ENCODE measurements around the gene RGPD6.
"Not testable (repeated sequence)": the region's sequence is repeated elsewhere in the genome, so short reads cannot be mapped to it uniquely, and the experiment has no call there.

Gene RGPD6

DNA sequence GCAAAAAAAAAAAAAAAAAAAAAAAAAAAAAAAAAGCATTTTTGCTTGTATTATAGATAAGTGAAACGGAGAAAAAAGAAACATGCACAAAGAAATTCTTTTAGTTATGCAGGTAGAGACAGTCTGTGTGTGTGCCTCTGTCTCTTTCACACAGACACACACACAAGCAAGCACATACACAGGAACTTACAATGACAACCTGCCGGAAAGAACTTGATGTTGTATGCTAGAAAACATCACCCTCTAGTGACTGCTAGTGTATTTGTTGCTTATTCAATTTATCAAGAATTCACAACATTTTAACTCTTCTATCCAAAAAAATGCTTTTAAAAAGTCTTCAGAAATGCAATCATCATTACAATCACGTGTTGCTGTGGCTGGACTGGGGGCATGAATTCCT, 95.8 kb downstream of the RGPD6 start:
- not testable (repeated sequence) for DNase-seq (ENCODE audit: low spot score)

DNA sequence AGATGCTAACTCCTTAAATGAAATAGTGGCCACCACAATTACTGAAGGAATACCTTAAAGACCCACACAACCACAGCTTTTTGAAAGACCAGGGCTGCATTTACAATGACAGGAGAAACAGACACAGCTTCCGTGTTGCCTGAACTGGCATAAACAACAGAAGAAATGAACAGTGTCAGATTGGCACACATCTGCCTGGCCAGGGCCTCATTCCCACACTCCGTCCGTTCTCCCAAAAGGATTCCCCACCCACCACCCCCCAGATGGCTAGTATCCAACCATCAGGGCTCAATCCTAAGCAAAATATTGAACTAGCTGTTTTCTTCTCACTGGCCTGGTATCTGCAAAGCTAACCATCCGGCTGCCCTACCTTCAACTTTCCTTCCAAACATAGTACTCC, 96.9 kb downstream of the RGPD6 start:
- not testable (repeated sequence) for DNase-seq (ENCODE audit: low spot score)

DNA sequence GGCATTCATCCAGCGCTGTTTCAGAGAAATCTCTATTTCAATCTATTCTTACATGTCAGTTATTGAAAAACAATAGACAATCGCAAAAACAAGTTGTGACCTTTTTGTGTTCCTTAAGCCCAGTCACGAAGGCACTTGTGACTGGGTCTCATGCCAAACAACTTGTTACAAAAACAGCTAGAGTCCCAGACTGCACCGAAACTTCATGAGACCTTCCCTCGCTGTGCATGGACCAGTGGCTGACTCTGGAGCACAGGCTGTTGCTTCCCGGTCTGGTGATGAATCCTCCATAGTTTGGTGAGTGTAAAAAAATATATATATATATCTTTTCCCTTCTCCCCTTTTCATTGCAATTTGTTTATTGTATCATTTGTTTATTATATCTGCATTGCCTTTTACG, 99.7 kb downstream of the RGPD6 start:
- not testable (repeated sequence) for DNase-seq (ENCODE audit: low spot score)

DNA sequence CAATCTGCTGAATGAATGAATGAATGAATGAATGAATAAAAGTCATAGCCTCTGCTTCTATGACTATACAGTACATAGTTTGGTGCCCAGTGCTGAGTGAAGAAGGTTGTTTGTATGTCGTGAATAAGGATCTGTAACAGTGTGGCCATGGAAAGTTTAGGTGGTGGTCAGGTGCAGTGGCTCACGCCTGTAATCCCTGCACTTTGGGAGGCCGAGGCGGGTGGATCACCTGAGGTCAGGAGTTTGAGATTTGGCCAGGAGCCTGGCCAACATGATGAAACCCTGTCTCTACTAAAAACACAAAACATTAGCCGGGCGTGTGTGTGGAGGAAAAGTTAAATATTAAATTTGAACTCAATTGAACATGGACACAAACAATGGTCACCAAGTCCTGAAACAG, 100.1 kb downstream of the RGPD6 start:
- not testable (repeated sequence) for DNase-seq (ENCODE audit: low spot score)

DNA sequence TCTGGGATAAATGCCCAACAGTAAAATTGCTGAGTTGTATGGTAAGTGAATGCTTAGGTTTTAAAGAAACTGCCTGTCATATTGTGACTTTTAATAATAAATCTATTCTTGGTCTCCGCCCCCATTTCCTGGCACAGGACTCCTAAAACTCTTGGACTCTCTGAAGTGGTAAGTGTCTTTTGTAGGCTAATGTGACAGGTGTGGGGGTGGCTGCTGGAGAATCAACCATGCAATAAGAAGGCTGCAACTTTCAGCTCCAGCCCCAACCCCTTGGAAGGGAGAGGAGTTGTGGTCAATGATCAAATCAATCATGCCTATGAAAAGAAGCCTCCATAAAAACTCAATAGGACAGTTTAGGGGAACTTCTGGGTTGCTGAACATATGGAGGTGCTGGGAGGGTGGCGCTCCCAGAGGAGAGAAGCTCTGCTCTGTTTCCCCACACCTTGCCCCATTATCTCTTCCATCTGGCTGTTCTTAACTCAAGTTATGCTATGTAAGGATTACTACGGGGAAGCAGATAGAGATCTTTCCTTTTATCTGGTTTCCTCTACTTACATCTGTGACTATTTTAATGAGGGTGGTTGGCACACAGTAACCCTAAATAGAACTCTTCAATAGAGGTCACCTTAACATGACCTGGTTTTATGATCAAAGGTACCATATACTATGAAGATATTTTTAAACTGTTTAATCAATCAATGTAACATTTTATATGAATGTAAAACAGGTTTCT, 101.2 kb downstream of the RGPD6 start:
- DNase-seq (ENCODE audit: low spot score): not testable (repeated sequence)

DNA sequence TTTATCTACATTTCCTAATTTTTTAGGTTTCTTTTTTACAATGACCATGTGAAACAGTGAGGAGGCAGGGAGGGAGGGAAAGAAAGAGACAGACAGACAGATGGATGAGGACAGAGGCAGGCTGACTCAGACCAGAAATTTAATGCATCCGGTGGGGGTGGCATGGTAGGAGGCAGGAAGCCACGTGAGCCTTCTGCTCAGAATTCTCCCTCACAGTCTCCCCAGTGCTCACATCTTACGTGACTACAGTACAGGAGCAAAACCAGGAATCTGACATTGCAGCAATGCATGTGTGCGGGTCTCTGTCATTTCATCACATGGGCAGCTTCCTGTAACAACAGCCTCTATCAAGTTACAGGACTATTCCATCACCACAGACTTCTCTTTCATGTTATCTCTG, 102.1 kb downstream of the RGPD6 start:
- DNase-seq (ENCODE audit: low spot score): not testable (repeated sequence)

DNA sequence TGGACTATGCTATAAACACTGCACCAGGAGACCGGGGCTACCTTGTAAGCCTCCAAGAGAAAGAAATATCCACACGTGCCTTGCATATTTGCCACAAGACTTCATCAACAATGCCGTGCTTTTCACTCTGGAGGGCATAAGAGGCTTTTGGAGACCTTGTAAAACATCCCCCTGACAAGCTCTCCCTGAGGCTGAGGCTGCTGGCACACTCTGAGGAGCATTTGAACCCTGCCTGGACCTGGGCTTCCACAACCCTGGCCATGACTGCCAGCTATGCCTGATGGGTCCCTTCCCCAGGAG, 104.0 kb downstream of the RGPD6 start:
- DNase-seq (ENCODE audit: low spot score): not testable (repeated sequence)

DNA sequence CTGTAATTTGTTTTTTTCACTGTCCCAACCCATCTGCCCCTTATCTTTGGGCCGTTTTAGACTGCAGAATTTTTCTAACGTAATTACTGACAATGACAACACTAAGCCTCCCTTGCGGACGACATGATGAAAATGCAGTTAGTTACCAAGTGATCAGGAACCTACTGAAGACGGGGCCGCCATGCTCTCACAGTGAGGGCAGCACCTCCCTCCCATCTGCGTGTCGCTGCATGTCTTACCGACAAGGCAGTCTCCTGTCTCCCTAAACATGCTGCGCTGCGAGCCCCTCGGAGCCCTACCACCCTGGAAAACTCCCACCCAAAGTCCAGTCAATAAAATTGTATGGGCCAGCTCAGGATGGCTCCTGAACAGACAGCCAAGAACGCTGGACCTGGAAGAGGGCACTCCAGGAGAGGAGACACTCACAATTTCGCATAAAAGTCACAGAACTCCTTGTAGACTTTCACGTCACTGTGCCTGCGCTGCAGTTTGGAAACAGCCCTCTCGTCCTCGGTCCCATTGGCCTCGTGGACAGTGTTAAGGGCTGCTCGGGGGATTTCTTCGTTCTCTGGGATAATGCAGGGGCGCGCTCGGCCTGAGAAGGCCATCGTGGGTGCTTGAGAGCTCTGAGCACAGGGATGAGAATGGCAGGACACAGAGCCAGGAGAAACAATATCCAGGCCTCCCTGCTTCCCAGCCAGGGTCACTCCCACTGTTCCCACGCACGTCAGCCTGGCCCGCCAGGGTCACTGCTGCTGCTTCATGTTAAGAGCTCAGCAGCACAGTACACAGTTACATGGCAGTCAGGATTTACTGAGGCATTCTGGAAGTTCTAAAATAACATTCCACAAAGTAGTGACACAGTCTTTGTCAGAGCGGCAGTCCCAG, 104.6 kb downstream of the RGPD6 start, which contains the start of gene LIMS4:
LIMS4 (minus strand) TSS at position 646 of the 888 bp plus-strand sequence; CDS start at position 608, 38 bp downstream.
- DNase-seq (ENCODE audit: low spot score): not testable (repeated sequence)

DNA sequence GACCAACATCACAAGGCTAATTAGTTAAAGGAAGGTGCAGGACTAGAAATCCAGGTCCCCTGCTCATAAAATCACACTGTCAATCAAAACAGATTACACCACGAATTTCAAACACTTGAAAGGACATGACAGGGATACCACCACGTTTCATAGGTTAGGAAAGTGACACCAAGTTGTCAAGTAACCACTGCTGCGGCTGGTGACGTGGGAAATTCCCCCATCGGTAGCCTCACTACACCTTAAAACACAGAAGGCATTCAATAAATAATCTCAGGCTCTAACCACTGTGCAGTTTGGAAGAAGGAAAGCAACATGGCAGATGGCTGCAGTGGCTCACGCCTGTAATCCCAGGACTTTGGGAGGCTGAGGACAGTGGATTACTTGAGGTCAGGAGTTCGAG, 108.1 kb downstream of the RGPD6 start:
- not testable (repeated sequence) for DNase-seq (ENCODE audit: low spot score)

DNA sequence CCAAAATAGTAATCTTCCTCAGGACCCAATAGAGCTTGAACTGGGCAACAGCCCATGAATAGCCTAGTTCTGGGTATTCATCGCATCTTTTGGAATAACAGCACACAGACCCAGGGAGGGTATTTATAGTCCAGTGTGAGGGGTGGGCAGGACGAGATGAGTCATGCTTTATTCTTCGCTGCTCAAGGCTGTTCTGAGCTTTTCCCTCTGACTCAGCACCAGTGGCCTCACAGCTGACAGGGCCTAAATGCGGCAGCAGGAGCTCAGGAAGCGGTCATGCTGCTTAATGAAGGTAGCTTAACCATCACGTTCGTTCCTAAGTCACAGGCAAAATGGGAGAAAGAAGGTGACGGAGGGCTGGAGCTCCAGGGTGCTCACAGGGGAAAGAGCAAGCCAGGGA, 111.7 kb downstream of the RGPD6 start:
- DNase-seq (ENCODE audit: low spot score): not testable (repeated sequence)
